Uterus (tissue), 4 donors: ENCODE data around the gene TNRC18. TPM values are rescaled to one million over a fixed set of nuclear protein-coding genes. Genes with fewer than 3 reads are reported as not detected.
A peak's percentile ranks its signal among the peaks of the same experiment; 100 is the strongest.

Source experiments
- DNase-seq, 2 donors: peaks; one replicate each; pipeline ENCODE4 v3.0.0-alpha.2; 2019 to 2020
- H3K27ac ChIP-seq, 2 donors: fragments of 200-600 bp; sonication (generic); 1 replicate in 1 of 2; 2 replicates in 1 of 2; pipeline ENCODE4 v1.5.1; 2016 to 2018
- H3K27me3 ChIP-seq, 2 donors: fragments of 200-600 bp; sonication (generic); one replicate each; pipeline ENCODE4 v1.5.1; 2018 to 2019; ENCODE audit warnings: control low read depth in 1 of 2
- H3K36me3 ChIP-seq, 2 donors: fragments of 200-600 bp; sonication (generic); one replicate each; pipeline ENCODE4 v1.5.1; 2019; ENCODE audit warnings: control low read depth in 1 of 2
- H3K4me1 ChIP-seq, 2 donors: fragments of 200-600 bp; sonication (generic); one replicate each; pipeline ENCODE4 v1.5.1; 2018 to 2019; ENCODE audit warnings: control low read depth in 1 of 2
- H3K4me3 ChIP-seq, 2 donors: fragments of 200-600 bp; sonication (generic); 1 replicate in 1 of 2; 2 replicates in 1 of 2; pipeline ENCODE4 v1.5.1; 2018 to 2019; ENCODE audit warnings: mild to moderate bottlenecking in 1 of 2
- H3K9me3 ChIP-seq, 2 donors: fragments of 200-600 bp; sonication (generic); one replicate each; pipeline ENCODE4 v1.5.1; 2019; ENCODE audit warnings: control low read depth in 1 of 2
- CTCF ChIP-seq, 4 experiments: fragments of 200-600 bp in 2 of 4; fragments of 450-650 bp in 2 of 4; sonication (generic) in 2 of 4; IDR thresholded peaks; one replicate each; pipeline ENCODE4 v1.5.1; 2016 to 2019; ENCODE audit warnings: antibody characterized with exemption in 4 of 4, mild to moderate bottlenecking in 2 of 4, moderate library complexity in 1 of 4
- POLR2A ChIP-seq, 2 donors: fragments of 450-650 bp; IDR thresholded peaks; one replicate each; pipeline ENCODE4 v1.6.1; 2016; ENCODE audit warnings: antibody characterized with exemption in 2 of 2, mild to moderate bottlenecking in 1 of 2, moderate library complexity in 1 of 2
- intact Hi-C: fragments of 100-400 bp; cut with DNase I; formaldehyde crosslinking; loops from one replicate; pipeline ENCODE4 v1.15.1; 2023; ENCODE audit warnings: low total_unique reads
- total RNA-seq, 4 donors: library from RNA; depleted of rRNA in 3 of 4; stranded (reverse); fragments of >200 nt in 3 of 4; gene quantifications; one replicate each; pipeline versions ENCODE4 v1.1.0 to v1.2.4, GENCODE V29; 2014 to 2023
- donor health status: DM: yes; HTN: yes; CAD: no.

Gene TNRC18
- total RNA-seq, 4 donors from 2014 or later: 28.2 to 179 (median 62.1) TPM

GRCh38 chr7:5403442-5403841 is 20.2 kb downstream of the TNRC18 start:
- intact Hi-C loops: no loop called here
- Histone ChIP-seq H3K36me3 (no peaks in the 10 kb centered on the region), H3K4me1 (peaks cover 3 to 14% of the 10 kb centered on the region in 2 donors), H3K4me3 (no peak overlapping the region), H3K9me3 (no peaks in the 10 kb centered on the region), H3K27ac (no peak overlapping the region), H3K27me3 (no peaks in the 10 kb centered on the region)
- no peak for TF ChIP-seq POLR2A (IDR thresholded peaks at IDR 0.05)
- no peak for TF ChIP-seq CTCF (IDR thresholded peaks at IDR 0.05)
- no peak for DNase-seq

DNA sequence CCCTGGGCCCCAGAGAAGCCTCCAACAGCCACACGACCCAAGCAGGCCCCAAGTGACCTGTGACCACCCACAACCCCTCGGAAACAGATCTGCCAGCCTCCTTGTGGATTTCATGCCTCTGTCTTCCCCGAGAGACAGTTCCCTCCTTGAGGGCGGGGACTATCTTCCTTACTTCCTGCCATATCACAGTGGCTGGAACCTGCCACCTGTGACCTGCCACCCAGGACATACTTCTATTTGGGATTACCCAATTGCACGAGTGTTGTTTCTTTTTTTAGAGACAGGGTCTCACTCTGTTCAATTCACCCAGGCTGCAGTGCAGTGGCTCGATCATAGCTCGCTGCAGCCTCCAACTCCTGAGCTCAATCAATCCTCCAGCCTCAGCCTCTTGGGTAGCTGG is 25.9 kb downstream of the TNRC18 start:
- intact Hi-C loops: no loop called here
- TF ChIP-seq CTCF (IDR thresholded peaks at IDR 0.05) (no peak), POLR2A (IDR thresholded peaks at IDR 0.05) (no peak)
- Histone ChIP-seq H3K27me3 (no peaks in the 10 kb centered on the region), H3K4me1 (peaks cover 0 to 10% of the 10 kb centered on the region in 2 donors), H3K4me3 (no peak overlapping the region), H3K36me3 (no peaks in the 10 kb centered on the region), H3K9me3 (no peaks in the 10 kb centered on the region), H3K27ac (peak overlapping the region; percentile 86)
- DNase-seq: no peak

- DNase-seq: peak; percentile 80 to 84
- Histone ChIP-seq H3K27ac (peak overlapping the region; percentile 86), H3K9me3 (no peaks in the 10 kb centered on the region), H3K4me1 (peaks cover 0 to 10% of the 10 kb centered on the region in 2 donors), H3K4me3 (peak overlapping the region; percentile 14 to 30), H3K36me3 (no peaks in the 10 kb centered on the region), H3K27me3 (no peaks in the 10 kb centered on the region)
- no peak for TF ChIP-seq CTCF (IDR thresholded peaks at IDR 0.05)
- peak; percentile 22 to 23 for TF ChIP-seq POLR2A (IDR thresholded peaks at IDR 0.05)
- intact Hi-C loops: no loop called here
Measured at GRCh38 chr7:5396999-5397663, 26.5 kb downstream of the TNRC18 start.

DNA sequence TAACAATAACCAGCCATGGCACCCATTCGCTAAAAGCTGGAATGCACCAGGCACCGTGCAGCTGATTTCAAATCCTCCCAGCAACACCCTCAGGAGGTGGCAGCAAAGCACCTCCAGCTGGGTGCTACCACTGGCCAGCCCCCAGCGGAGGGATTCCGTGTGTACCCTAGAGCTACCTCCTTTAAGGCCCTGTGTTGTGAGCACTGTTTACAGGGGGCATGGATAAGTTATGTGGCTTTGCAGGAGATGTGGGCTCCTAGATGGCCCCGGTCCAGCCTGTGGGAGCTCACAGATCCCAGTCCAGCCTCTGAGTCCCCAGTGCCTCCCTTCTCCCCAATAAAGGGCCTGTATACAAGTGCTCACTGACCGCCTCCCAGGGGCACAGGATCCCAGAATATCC is 27.1 kb downstream of the TNRC18 start:
- intact Hi-C loops: no loop called here
- H3K27me3 ChIP-seq: no peaks in the 10 kb centered on the region
- no peaks in the 10 kb centered on the region for H3K9me3 ChIP-seq
- DNase-seq: no peak
- peak overlapping the region; percentile 14 to 30 for H3K4me3 ChIP-seq
- H3K4me1 ChIP-seq: peaks cover 0 to 10% of the 10 kb centered on the region in 2 donors
- peak overlapping the region; percentile 86 for H3K27ac ChIP-seq
- TF ChIP-seq POLR2A (IDR thresholded peaks at IDR 0.05) (no peak), CTCF (IDR thresholded peaks at IDR 0.05) (peak in 2 of 4 experiments; percentile 11 to 18)
- no peaks in the 10 kb centered on the region for H3K36me3 ChIP-seq

DNA sequence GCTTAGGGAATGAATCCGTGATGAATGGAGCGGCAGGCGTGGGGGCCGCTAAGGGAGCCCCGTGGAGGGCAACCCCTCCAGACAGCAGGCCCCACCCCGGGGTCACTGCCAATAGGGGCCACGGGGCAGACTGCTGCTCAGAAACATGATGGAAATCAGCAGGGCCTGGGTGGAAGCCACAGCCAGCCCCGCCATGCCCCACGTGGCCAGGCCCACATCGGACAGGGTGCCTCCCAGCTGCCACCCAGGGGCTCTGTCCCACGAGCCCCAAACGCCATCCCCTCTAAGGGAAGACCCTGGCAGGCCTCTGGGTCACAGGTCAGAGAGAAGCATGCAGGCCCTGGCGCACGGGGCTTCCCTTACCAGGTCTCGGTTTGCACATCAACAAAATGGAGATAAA is 28.4 kb downstream of the TNRC18 start:
- Histone ChIP-seq H3K36me3 (no peaks in the 10 kb centered on the region), H3K4me3 (no peak overlapping the region), H3K27ac (peak overlapping the region in 1 of 2 donors; percentile 1), H3K27me3 (no peaks in the 10 kb centered on the region), H3K4me1 (peaks cover 5 to 10% of the 10 kb centered on the region in 2 donors), H3K9me3 (no peaks in the 10 kb centered on the region)
- intact Hi-C loops: no loop called here
- no peak for DNase-seq
- TF ChIP-seq POLR2A (IDR thresholded peaks at IDR 0.05) (no peak), CTCF (IDR thresholded peaks at IDR 0.05) (no peak)
